ENCODE results near the gene SBNO2. TPM values are rescaled to one million over a fixed set of nuclear protein-coding genes. Genes with fewer than 3 reads are reported as not detected.

The SBNO2 gene
- total and polyA plus RNA-seq, 2 donors (not counting 1 experiment from before 2014, with no cell fraction given) = 42.8 to 83.3 TPM

- POLR2A ChIA-PET = interaction anchor here (0.7 to 5.5 kb wide), 7 partner anchors 9 to 162 kb away, joined by 4 to 65 read pairs (median 8); partner anchors contain the start of genes ABCA7 and GPX4
- Histone ChIP-seq H3K36me3 (replicated peaks in 1 of 2; ENCODE audit: control extremely low read depth in 1 of 2, control insufficient read depth in 1 of 2, extremely low read depth in 1 of 2, insufficient read depth in 2 of 2, low read length in 1 of 2) (peaks cover 0 to 52% of the 10 kb centered on the region in 2 experiments), H3K9me3 (ENCODE audit: control extremely low read depth in 1 of 3, control insufficient read depth in 2 of 3, insufficient read depth in 1 of 3, low read length in 2 of 3) (no peaks in the 10 kb centered on the region), H3K4me1 (ENCODE audit: control insufficient read depth in 2 of 2, insufficient read depth in 2 of 2, low read length in 2 of 2) (peaks cover 44 to 53% of the 10 kb centered on the region in 2 donors), H3K4me3 (ENCODE audit: control extremely low read depth in 1 of 5, extremely low read depth in 1 of 5, insufficient read depth in 1 of 5, low read depth in 2 of 5, low read length in 4 of 5) (no peak overlapping the region), H3K79me2 (ENCODE audit: control insufficient read depth, insufficient read depth, low read length) (peaks cover 52% of the 10 kb centered on the region), H3K27ac (ENCODE audit: low read length in 2 of 2) (no peak overlapping the region), H3K27me3 (replicated peaks in 1 of 4; ENCODE audit: control extremely low read depth in 1 of 4, control insufficient read depth in 3 of 4, insufficient read depth in 4 of 4, low read length in 3 of 4) (no peaks in the 10 kb centered on the region), H3K9ac (ENCODE audit: low read length) (no peak overlapping the region), H2AFZ (ENCODE audit: insufficient read depth, low read depth, low read length, poor library complexity, severe bottlenecking) (no peak overlapping the region), H3K4me2 (replicated peaks; ENCODE audit: low read depth, low read length, poor library complexity, severe bottlenecking) (no peak overlapping the region), H4K20me1 (ENCODE audit: control insufficient read depth, insufficient read depth, low read length, poor library complexity, severe bottlenecking) (peaks cover 82% of the 10 kb centered on the region)
- intact Hi-C loops (cut with micrococcal nuclease) = no loop called here
- Mint-ChIP-seq H3K27ac (peak overlapping the region; percentile 32), H3K4me3 (no peak overlapping the region), H3K4me1 (peaks cover 43% of the 10 kb centered on the region), H3K27me3 (no peaks in the 10 kb centered on the region), H3K9me3 (ENCODE audit: insufficient read depth) (no peaks in the 10 kb centered on the region)
- CTCF ChIA-PET = interaction anchor here (1.9 kb wide), 1 partner anchor 33 kb away, joined by 10 read pairs; no protein-coding TSS in a partner anchor
- no peak for DNase-seq
- TF ChIP-seq CTCF (IDR thresholded peaks at IDR 0.05) (no peak), EZH2 (IDR thresholded peaks at IDR 0.05; ENCODE audit: borderline replicate concordance, insufficient read depth, low read depth, low read length, poor library complexity, severe bottlenecking) (no peak)
- no peak for ATAC-seq (ENCODE audit: low read depth)
- 95% methylated on average over 38 of the region's 38 CpGs for WGBS (ENCODE audit: insufficient coverage)
These were observed 83.1 kb downstream of the SBNO2 start for GRCh38 chr19:1090731-1091543.

GRCh38 chr19:1089891-1090290, 84.2 kb downstream of the SBNO2 start:
- peaks cover 41% of the 10 kb centered on the region for H3K4me1 Mint-ChIP-seq
- Histone ChIP-seq H2AFZ (ENCODE audit: insufficient read depth, low read depth, low read length, poor library complexity, severe bottlenecking) (no peak overlapping the region), H3K9ac (ENCODE audit: low read length) (no peak overlapping the region), H3K27me3 (replicated peaks in 1 of 4; ENCODE audit: control extremely low read depth in 1 of 4, control insufficient read depth in 3 of 4, insufficient read depth in 4 of 4, low read length in 3 of 4) (no peaks in the 10 kb centered on the region), H3K36me3 (replicated peaks in 1 of 2; ENCODE audit: control extremely low read depth in 1 of 2, control insufficient read depth in 1 of 2, extremely low read depth in 1 of 2, insufficient read depth in 2 of 2, low read length in 1 of 2) (peaks cover 0 to 62% of the 10 kb centered on the region in 2 experiments), H3K4me2 (replicated peaks; ENCODE audit: low read depth, low read length, poor library complexity, severe bottlenecking) (no peak overlapping the region), H3K9me3 (ENCODE audit: control extremely low read depth in 1 of 3, control insufficient read depth in 2 of 3, insufficient read depth in 1 of 3, low read length in 2 of 3) (no peaks in the 10 kb centered on the region), H3K27ac (ENCODE audit: low read length in 2 of 2) (no peak overlapping the region), H3K4me1 (ENCODE audit: control insufficient read depth in 2 of 2, insufficient read depth in 2 of 2, low read length in 2 of 2) (peaks cover 38 to 46% of the 10 kb centered on the region in 2 donors), H3K79me2 (ENCODE audit: control insufficient read depth, insufficient read depth, low read length) (peaks cover 41% of the 10 kb centered on the region), H4K20me1 (ENCODE audit: control insufficient read depth, insufficient read depth, low read length, poor library complexity, severe bottlenecking) (peaks cover 89% of the 10 kb centered on the region), H3K4me3 (ENCODE audit: control extremely low read depth in 1 of 5, extremely low read depth in 1 of 5, insufficient read depth in 1 of 5, low read depth in 2 of 5, low read length in 4 of 5) (no peak overlapping the region)
- WGBS (ENCODE audit: insufficient coverage) = 71% methylated on average over 10 of the region's 22 CpGs
- DNase-seq = no peak
- no peak for TF ChIP-seq CTCF (IDR thresholded peaks at IDR 0.05)
- TF ChIP-seq EZH2 (IDR thresholded peaks at IDR 0.05; ENCODE audit: borderline replicate concordance, insufficient read depth, low read depth, low read length, poor library complexity, severe bottlenecking) = no peak
- H3K27me3 Mint-ChIP-seq = no peaks in the 10 kb centered on the region
- no peaks in the 10 kb centered on the region for H3K9me3 Mint-ChIP-seq (ENCODE audit: insufficient read depth)
- POLR2A ChIA-PET = interaction anchor here (0.6 to 8.4 kb wide), 9 partner anchors 8 to 230 kb away, joined by 4 to 97 read pairs (median 8); partner anchors contain the start of genes ABCA7, ARHGAP45 and GPX4
- intact Hi-C loops (cut with micrococcal nuclease) = loop anchor here (2.0 kb wide), 1 partner anchor 21 kb away; no protein-coding TSS in a partner anchor
- CTCF ChIA-PET = interaction anchor here (0.6 to 4.4 kb wide), 4 partner anchors 13 to 106 kb away, joined by 3 to 49 read pairs (median 6); partner anchors contain the start of gene WDR18
- ATAC-seq (ENCODE audit: low read depth) = no peak
- H3K27ac Mint-ChIP-seq = no peak overlapping the region
- no peak overlapping the region for H3K4me3 Mint-ChIP-seq
